ENCODE measurements around the gene TNIP2.
"Not testable (repeated sequence)": the region's sequence is repeated elsewhere in the genome, so short reads cannot be mapped to it uniquely, and the experiment has no call there.

Gene TNIP2

DNA sequence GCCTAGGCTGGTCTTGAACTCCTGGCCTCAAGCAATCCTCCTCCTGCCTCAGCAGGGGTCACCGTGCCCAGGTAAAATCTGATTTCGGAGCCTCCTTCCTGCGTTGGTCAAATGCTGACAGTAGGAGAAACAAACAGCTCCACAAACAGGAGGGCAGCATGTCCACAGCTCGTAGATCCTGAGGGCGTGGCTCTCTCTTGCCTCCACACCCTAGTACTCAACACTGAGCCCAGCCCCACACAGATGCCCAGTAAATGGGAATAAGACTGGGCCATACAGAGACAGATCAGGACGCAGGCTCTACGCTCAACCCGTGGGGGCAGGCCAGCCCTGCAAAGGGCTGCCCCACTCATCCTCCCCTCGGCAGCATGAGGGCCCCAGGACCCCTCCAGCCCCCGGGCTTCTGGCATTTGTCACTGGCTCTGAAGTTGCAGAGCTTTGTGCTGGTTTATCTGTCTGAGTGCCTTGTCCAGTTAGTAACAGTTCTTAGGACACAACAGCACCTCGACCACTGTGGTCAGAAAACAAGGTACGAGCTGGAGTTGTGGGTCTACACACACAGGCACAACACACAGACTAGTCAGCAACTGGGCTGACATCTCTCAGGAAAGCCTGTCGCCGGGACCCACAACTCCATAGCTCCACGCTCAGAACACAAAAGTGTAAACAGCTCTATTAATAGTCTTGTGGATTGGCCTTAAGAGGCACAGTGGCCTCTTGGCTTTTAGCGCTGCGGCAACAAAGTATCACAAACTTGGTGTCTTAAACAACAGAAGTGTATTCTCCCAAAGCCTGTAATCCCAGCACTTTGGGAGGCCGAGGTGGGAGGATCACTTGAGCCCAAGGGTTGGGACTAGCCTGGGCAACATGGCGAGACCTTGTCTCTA, 5.2 kb downstream of the TNIP2 start:
- DNase-seq (ENCODE audit: low spot score in 2 of 2), result no peak
- Histone ChIP-seq H3K27me3 (ENCODE audit: low read depth) (no peaks in the 10 kb centered on the region), H3K4me1 (peaks cover 4% of the 10 kb centered on the region; the same call in 1 of the 2 replicates), H3K36me3 (replicated peaks) (peaks cover 19% of the 10 kb centered on the region), H3K4me3 (no peak overlapping the region), H3K9me3 (no peaks in the 10 kb centered on the region)
- in situ Hi-C loops (cut with MboI; ENCODE audit: low sequenced_read_pairs), result no loop called here

GRCh38 chr4:2746891-2747695, 9.0 kb downstream of the TNIP2 start:
- no peaks in the 10 kb centered on the region for H3K9me3 ChIP-seq
- no peaks in the 10 kb centered on the region for H3K4me1 ChIP-seq
- no peaks in the 10 kb centered on the region for H3K27me3 ChIP-seq (ENCODE audit: low read depth)
- no peak overlapping the region for H3K4me3 ChIP-seq
- in situ Hi-C loops (cut with MboI; ENCODE audit: low sequenced_read_pairs), result no loop called here
- no peak for DNase-seq (ENCODE audit: low spot score in 2 of 2)
- peaks cover 54% of the 10 kb centered on the region for H3K36me3 ChIP-seq (replicated peaks)

- Histone ChIP-seq H3K27me3 (ENCODE audit: low read depth) (no peaks in the 10 kb centered on the region), H3K4me1 (no peaks in the 10 kb centered on the region), H3K9me3 (no peaks in the 10 kb centered on the region), H3K4me3 (no peak overlapping the region), H3K36me3 (replicated peaks) (peaks cover 54% of the 10 kb centered on the region)
- in situ Hi-C loops (cut with MboI; ENCODE audit: low sequenced_read_pairs), result no loop called here
- DNase-seq (ENCODE audit: low spot score in 2 of 2), result no peak
Measured at GRCh38 chr4:2745981-2746806, 9.9 kb downstream of the TNIP2 start.

DNA sequence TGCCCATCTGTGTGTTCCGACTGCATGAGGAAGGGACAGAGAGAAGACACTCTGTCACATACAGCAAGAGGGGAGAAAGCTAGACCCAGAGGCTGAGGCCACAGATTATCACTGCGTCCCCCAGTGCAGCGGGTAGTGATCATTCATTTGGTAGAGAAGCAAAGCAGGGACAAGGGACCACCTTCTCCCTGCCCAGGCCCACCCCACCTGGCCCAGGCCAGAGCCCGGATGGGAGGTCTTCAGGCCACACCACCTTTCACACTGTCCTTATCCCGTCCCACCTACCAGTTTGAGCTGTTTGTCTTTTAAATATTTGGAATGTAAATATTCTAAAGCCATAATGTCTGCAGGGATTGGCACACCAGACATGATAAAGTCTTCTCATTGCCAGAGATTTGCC, 10.6 kb downstream of the TNIP2 start:
- no peaks in the 10 kb centered on the region for H3K4me1 ChIP-seq
- no peaks in the 10 kb centered on the region for H3K9me3 ChIP-seq
- no peak for DNase-seq (ENCODE audit: low spot score in 2 of 2)
- no peak overlapping the region for H3K4me3 ChIP-seq
- in situ Hi-C loops (cut with MboI; ENCODE audit: low sequenced_read_pairs), result no loop called here
- no peaks in the 10 kb centered on the region for H3K27me3 ChIP-seq (ENCODE audit: low read depth)
- H3K36me3 ChIP-seq (replicated peaks), result peaks cover 54% of the 10 kb centered on the region

DNA sequence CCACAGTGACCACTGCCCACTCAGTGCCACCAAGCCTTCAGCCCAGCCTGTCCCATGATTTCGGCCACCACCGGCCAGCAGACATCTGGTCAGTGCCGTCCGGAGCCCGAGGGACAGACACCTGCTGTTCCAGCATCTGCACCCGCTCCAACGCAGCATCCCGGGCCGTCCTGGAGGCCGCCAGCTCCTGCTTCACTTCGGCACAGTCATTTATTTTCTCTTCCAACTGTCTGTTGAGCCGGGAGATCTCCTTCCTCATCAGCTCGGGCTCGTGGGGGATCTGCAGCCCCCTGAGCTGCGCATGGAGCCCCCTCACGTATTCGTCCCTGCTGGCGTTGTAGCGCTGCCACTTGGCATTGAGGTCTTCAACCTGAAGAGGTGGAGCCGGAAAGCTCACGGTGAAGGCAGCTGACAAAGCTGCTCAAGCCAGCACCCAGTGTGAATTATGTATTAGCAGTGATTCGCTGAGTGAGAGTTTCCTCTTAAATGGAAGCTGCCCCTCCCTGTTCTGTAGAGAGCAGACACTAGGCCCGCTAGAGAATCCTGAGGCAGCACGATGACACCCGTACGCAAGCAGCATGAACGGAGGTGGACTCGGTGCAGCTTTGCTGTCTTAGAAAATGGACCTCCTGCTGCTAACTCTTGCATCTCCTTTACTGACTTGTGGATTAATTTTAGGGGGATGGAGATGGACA, 11.4 kb downstream of the TNIP2 start:
- Histone ChIP-seq H3K36me3 (replicated peaks) (peaks cover 54% of the 10 kb centered on the region), H3K27me3 (ENCODE audit: low read depth) (no peaks in the 10 kb centered on the region), H3K4me1 (no peaks in the 10 kb centered on the region), H3K9me3 (no peaks in the 10 kb centered on the region), H3K4me3 (no peak overlapping the region)
- DNase-seq (ENCODE audit: low spot score in 2 of 2), result no peak
- in situ Hi-C loops (cut with MboI; ENCODE audit: low sequenced_read_pairs), result no loop called here

- no peaks in the 10 kb centered on the region for H3K9me3 ChIP-seq
- in situ Hi-C loops (cut with MboI; ENCODE audit: low sequenced_read_pairs), result no loop called here
- DNase-seq (ENCODE audit: low spot score in 2 of 2), result no peak
- no peak overlapping the region for H3K4me3 ChIP-seq
- H3K27me3 ChIP-seq (ENCODE audit: low read depth), result no peaks in the 10 kb centered on the region
- H3K4me1 ChIP-seq, result no peaks in the 10 kb centered on the region
- H3K36me3 ChIP-seq (replicated peaks), result peaks cover 54% of the 10 kb centered on the region
Measured at GRCh38 chr4:2743518-2744445, 12.4 kb downstream of the TNIP2 start.

GRCh38 chr4:2742823-2743517, 13.2 kb downstream of the TNIP2 start:
- H3K27me3 ChIP-seq (ENCODE audit: low read depth), result no peaks in the 10 kb centered on the region
- H3K4me3 ChIP-seq, result no peak overlapping the region
- H3K9me3 ChIP-seq, result no peaks in the 10 kb centered on the region
- no peaks in the 10 kb centered on the region for H3K4me1 ChIP-seq
- no peak for DNase-seq (ENCODE audit: low spot score in 2 of 2)
- peaks cover 54% of the 10 kb centered on the region for H3K36me3 ChIP-seq (replicated peaks)
- in situ Hi-C loops (cut with MboI; ENCODE audit: low sequenced_read_pairs), result no loop called here

- H3K4me1 ChIP-seq, result no peaks in the 10 kb centered on the region
- no peak overlapping the region for H3K4me3 ChIP-seq
- in situ Hi-C loops (cut with MboI; ENCODE audit: low sequenced_read_pairs), result no loop called here
- H3K27me3 ChIP-seq (ENCODE audit: low read depth), result no peaks in the 10 kb centered on the region
- DNase-seq (ENCODE audit: low spot score in 2 of 2), result no peak
- H3K9me3 ChIP-seq, result no peaks in the 10 kb centered on the region
- peaks cover 48% of the 10 kb centered on the region for H3K36me3 ChIP-seq (replicated peaks)
Measured at GRCh38 chr4:2742081-2742822, 13.9 kb downstream of the TNIP2 start.

DNA sequence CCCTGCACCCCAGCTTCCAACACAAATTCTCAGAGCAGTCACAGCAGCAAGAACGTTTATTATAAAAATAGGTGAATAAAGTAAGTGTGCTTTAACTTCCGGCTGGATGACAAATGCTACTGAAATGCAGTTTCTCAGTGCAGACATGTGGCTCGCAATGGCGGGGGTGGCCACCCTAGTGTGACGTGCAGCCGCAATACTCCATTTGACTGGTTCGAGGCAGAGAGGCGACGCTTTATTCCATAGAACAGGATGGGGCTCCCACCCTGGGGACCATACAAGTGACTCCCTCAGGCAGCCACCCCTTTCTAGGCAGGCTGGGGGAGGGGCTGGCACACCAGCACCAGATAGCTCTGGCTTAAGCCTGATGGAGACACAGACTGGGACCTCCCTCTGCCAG, 14.5 kb downstream of the TNIP2 start:
- Histone ChIP-seq H3K36me3 (replicated peaks) (peaks cover 42% of the 10 kb centered on the region), H3K9me3 (no peaks in the 10 kb centered on the region), H3K27me3 (ENCODE audit: low read depth) (no peaks in the 10 kb centered on the region), H3K4me3 (no peak overlapping the region), H3K4me1 (no peaks in the 10 kb centered on the region)
- in situ Hi-C loops (cut with MboI; ENCODE audit: low sequenced_read_pairs), result no loop called here
- no peak for DNase-seq (ENCODE audit: low spot score in 2 of 2)

- in situ Hi-C loops (cut with MboI; ENCODE audit: low sequenced_read_pairs); H3K4me3 ChIP-seq; DNase-seq (ENCODE audit: low spot score in 2 of 2); H3K4me1 ChIP-seq; H3K9me3 ChIP-seq; H3K27me3 ChIP-seq (ENCODE audit: low read depth): not testable (repeated sequence)
- peaks cover 17% of the 10 kb centered on the region for H3K36me3 ChIP-seq (replicated peaks)
Measured at GRCh38 chr4:2738296-2738695, 17.8 kb downstream of the TNIP2 start.

DNA sequence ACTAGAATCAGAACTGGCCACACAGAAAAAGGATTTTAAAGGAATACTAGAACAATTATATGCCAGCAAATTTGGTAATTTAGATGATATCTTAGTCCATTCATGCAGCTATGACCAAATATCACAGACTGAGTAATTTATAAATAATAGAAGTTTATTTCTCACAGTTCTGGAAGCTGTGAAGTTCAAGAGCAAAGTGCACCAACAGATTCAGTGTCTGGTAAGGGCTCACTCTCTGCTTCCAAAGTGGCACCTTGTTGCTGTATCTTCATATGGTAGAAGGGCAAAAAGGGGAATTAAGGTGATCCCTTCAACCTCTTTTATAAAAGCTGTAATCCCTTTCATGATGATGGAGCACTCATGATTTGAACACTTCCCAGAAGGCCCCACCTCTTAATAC, 20.3 kb downstream of the TNIP2 start:
- in situ Hi-C loops (cut with MboI; ENCODE audit: low sequenced_read_pairs), result no loop called here
- no peak for DNase-seq (ENCODE audit: low spot score in 2 of 2)
- Histone ChIP-seq H3K9me3 (peaks cover 3% of the 10 kb centered on the region; the same call in 1 of the 2 replicates), H3K36me3 (replicated peaks) (peaks cover 26% of the 10 kb centered on the region), H3K4me1 (no peaks in the 10 kb centered on the region), H3K27me3 (ENCODE audit: low read depth) (no peaks in the 10 kb centered on the region), H3K4me3 (no peak overlapping the region)

All from HAP-1 (cell line).